HCT116 (cell line): ENCODE measurements around the gene ZNF165. TPM values are rescaled to one million over a fixed set of nuclear protein-coding genes. Genes with fewer than 3 reads are reported as not detected.

Source experiments
- ATAC-seq: fragments of 200-7000 bp; cut with Tn5 transposase; 2 replicates; pipeline ENCODE4 v1.9.1; 2020; ENCODE audit warnings: mild to moderate bottlenecking, moderate library complexity
- BruUV-seq: library from RNA; stranded (reverse); fragments of 400-500 nt; replicated peaks from 2 replicates; lab custom pipeline; 2021; lab: Mats Ljungman, UMichigan
- CTCF ChIA-PET: fragments of 300-600 bp; sonication (Branson Sonifier 250); formaldehyde crosslinking; loops from one replicate; lab custom pipeline; 2021; ENCODE audit warnings: antibody characterized with exemption; lab: Charles Lee
- POLR2A ChIA-PET: fragments of 300-600, 350-600 bp; sonication (Branson Sonifier 250); formaldehyde crosslinking; loops from one replicate; lab custom pipeline; 2021; ENCODE audit warnings: antibody characterized with exemption; lab: Charles Lee
- RAD21 ChIA-PET, 2 experiments: fragments of 300-600 bp; sonication (Branson Sonifier 250); formaldehyde crosslinking; loops; one replicate each; lab custom pipeline; 2023; ENCODE audit warnings: low total read pairs in 2 of 2; ENCODE audit not compliant: uncharacterized antibody in 2 of 2, unreplicated experiment in 2 of 2, low non-redundant PET in 1 of 2; lab: Charles Lee
- DNase-seq: peaks from one replicate; pipeline ENCODE4 v3.0.0-alpha.2; 2010; ENCODE audit warnings: low read depth, low spot score
- H2AFZ ChIP-seq: fragments of 200-600 bp; shearing (Covaris generic), sonication (generic); 2 replicates; pipeline ENCODE4 v1.6.1; 2017; ENCODE audit warnings: low read depth, mixed run types, mixed read lengths, antibody characterized with exemption, low read length; ENCODE audit not compliant: poor library complexity, severe bottlenecking
- H3K27ac ChIP-seq: 2 replicates; pipeline ENCODE4 v1.5.1; 2012; ENCODE audit warnings: low read depth, low read length
- H3K27me3 ChIP-seq: fragments of 200-600 bp; sonication (generic); 2 replicates; pipeline ENCODE4 v1.6.1; 2016; ENCODE audit warnings: mixed run types, low read length, mixed read lengths; ENCODE audit not compliant: insufficient read depth
- H3K36me3 ChIP-seq, 2 experiments: fragments of 200-500 bp in 1 of 2; fragments of 200-600 bp in 1 of 2; sonication (Bioruptor generic) in 1 of 2; sonication (generic) in 1 of 2; 2 replicates each; pipeline versions ENCODE4 v1.5.1 to v1.6.1; 2014 to 2016; ENCODE audit warnings: low read length in 2 of 2, inconsistent platforms in 1 of 2, mixed read lengths in 1 of 2, mixed run types in 1 of 2; ENCODE audit not compliant: insufficient read depth in 2 of 2, control insufficient read depth in 1 of 2
- H3K4me1 ChIP-seq, 2 experiments: fragments of 200-600 bp in 1 of 2; sonication (generic) in 1 of 2; 2 replicates each; pipeline versions ENCODE4 v1.5.1 to v1.6.1; 2012 to 2017; ENCODE audit warnings: low read length in 2 of 2, inconsistent platforms in 1 of 2, mild to moderate bottlenecking in 1 of 2, mixed read lengths in 1 of 2, mixed run types in 1 of 2, moderate library complexity in 1 of 2; ENCODE audit not compliant: insufficient read depth in 2 of 2, control insufficient read depth in 1 of 2
- H3K4me2 ChIP-seq: fragments of 200-600 bp; sonication (generic); 2 replicates; pipeline ENCODE4 v1.6.1; 2017; ENCODE audit warnings: mixed run types, low read length, mixed read lengths
- H3K4me3 ChIP-seq, 2 experiments: fragments of 200-600 bp in 1 of 2; sonication (generic) in 1 of 2; replicated peaks in 1 of 2; 2 replicates each; pipeline ENCODE4 v1.5.1; 2011 to 2016; ENCODE audit warnings: low read length in 2 of 2, control low read depth in 1 of 2, low read depth in 1 of 2, mild to moderate bottlenecking in 1 of 2, mixed read lengths in 1 of 2, mixed run types in 1 of 2
- H3K79me2 ChIP-seq: fragments of 200-600 bp; sonication (generic); 2 replicates; pipeline ENCODE4 v1.6.1; 2017; ENCODE audit warnings: mild to moderate bottlenecking, mixed run types, low read length, moderate library complexity, mixed read lengths; ENCODE audit not compliant: insufficient read depth
- H3K9ac ChIP-seq: fragments of 200-600 bp; sonication (generic); 2 replicates; pipeline ENCODE4 v1.6.1; 2016; ENCODE audit warnings: low read length, mixed read lengths
- H3K9me2 ChIP-seq: fragments of 200-600 bp; sonication (generic), shearing (Covaris generic); 2 replicates; pipeline ENCODE4 v1.6.1; 2017; ENCODE audit warnings: mixed run types, mild to moderate bottlenecking, moderate library complexity; ENCODE audit not compliant: insufficient read depth
- H3K9me3 ChIP-seq, 2 experiments: fragments of 200-500 bp in 1 of 2; fragments of 200-600 bp in 1 of 2; sonication (Bioruptor generic) in 1 of 2; sonication (generic) in 1 of 2; 2 replicates each; pipeline ENCODE4 v1.6.1; 2014 to 2017; ENCODE audit warnings: low read length in 2 of 2, mixed read lengths in 2 of 2, inconsistent platforms in 1 of 2, low read depth in 1 of 2, mild to moderate bottlenecking in 1 of 2, mixed run types in 1 of 2, moderate library complexity in 1 of 2; ENCODE audit not compliant: control insufficient read depth in 1 of 2, insufficient read depth in 1 of 2
- H4K20me1 ChIP-seq: fragments of 200-600 bp; sonication (generic), shearing (Covaris generic); 2 replicates; pipeline ENCODE4 v1.6.1; 2017; ENCODE audit warnings: mixed run types, mild to moderate bottlenecking, moderate library complexity; ENCODE audit not compliant: insufficient read depth
- CEBPB ChIP-seq: IDR thresholded peaks from 2 replicates; pipeline ENCODE4 v1.6.1; 2012; ENCODE audit warnings: low read depth
- EGR1 ChIP-seq: IDR thresholded peaks from 2 replicates; pipeline ENCODE4 v1.6.1; 2012; ENCODE audit warnings: low read depth
- RAD21 ChIP-seq: IDR thresholded peaks from 2 replicates; pipeline ENCODE4 v1.6.1; 2012; ENCODE audit warnings: low read depth, mild to moderate bottlenecking
- SP1 ChIP-seq: IDR thresholded peaks from 2 replicates; pipeline ENCODE4 v1.6.1; 2012; ENCODE audit warnings: low read depth
- TCF7L2 ChIP-seq: IDR thresholded peaks from 2 replicates; pipeline ENCODE4 v1.7.0; 2011; ENCODE audit warnings: borderline replicate concordance, inconsistent platforms; ENCODE audit not compliant: insufficient read depth, insufficient read length; ENCODE audit errors: extremely low read depth
- ZBTB33 ChIP-seq: IDR thresholded peaks from 2 replicates; pipeline ENCODE4 v1.6.1; 2011; ENCODE audit warnings: mild to moderate bottlenecking, low read length, moderate library complexity; ENCODE audit not compliant: insufficient replicate concordance; ENCODE audit errors: extremely low read depth
- ZFX ChIP-seq: fragments of 450-650 bp; IDR thresholded peaks from 2 replicates; pipeline ENCODE4 v1.6.1; 2017
- intact Hi-C: fragments of 100-400 bp; cut with micrococcal nuclease; formaldehyde crosslinking; loops from 2 replicates; pipeline ENCODE4 v1.10.0; 2022
- total RNA-seq: library from RNA; stranded (reverse); gene quantifications from one replicate; pipeline ENCODE4 v1.2.1, GENCODE V29; 2021; ENCODE audit not compliant: unreplicated experiment
- TF ChIP-seq, protein P1 (sequence below), 3 experiments: fragments of 200-600 bp in 1 of 3; sonication (generic) in 1 of 3; IDR thresholded peaks in 2 of 3; conservative IDR thresholded peaks in 1 of 3; 2 replicates each; pipeline ENCODE4 v1.5.1; 2012 to 2017; ENCODE audit warnings: low read depth in 2 of 3, low read length in 2 of 3, antibody characterized with exemption in 1 of 3, borderline replicate concordance in 1 of 3, control low read depth in 1 of 3, mild to moderate bottlenecking in 1 of 3, mixed read lengths in 1 of 3, mixed run types in 1 of 3, moderate library complexity in 1 of 3; ENCODE audit not compliant: insufficient read depth in 1 of 3

ZNF165 gene
- total RNA-seq, 1 experiment from 2014 or later, result 11.2 TPM

GRCh38 chr6:28137505-28137981 is 57.2 kb downstream of the ZNF165 start:
- TF ChIP-seq, protein P1, sequence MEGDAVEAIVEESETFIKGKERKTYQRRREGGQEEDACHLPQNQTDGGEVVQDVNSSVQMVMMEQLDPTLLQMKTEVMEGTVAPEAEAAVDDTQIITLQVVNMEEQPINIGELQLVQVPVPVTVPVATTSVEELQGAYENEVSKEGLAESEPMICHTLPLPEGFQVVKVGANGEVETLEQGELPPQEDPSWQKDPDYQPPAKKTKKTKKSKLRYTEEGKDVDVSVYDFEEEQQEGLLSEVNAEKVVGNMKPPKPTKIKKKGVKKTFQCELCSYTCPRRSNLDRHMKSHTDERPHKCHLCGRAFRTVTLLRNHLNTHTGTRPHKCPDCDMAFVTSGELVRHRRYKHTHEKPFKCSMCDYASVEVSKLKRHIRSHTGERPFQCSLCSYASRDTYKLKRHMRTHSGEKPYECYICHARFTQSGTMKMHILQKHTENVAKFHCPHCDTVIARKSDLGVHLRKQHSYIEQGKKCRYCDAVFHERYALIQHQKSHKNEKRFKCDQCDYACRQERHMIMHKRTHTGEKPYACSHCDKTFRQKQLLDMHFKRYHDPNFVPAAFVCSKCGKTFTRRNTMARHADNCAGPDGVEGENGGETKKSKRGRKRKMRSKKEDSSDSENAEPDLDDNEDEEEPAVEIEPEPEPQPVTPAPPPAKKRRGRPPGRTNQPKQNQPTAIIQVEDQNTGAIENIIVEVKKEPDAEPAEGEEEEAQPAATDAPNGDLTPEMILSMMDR (IDR thresholded peaks at IDR 0.05 in 2 of 3, conservative IDR thresholded peaks at IDR 0.05 in 1 of 3; ENCODE audit: borderline replicate concordance in 1 of 3, insufficient read depth in 1 of 3, low read depth in 2 of 3, low read length in 2 of 3), result no peak
- TF ChIP-seq EGR1 (no peak), TCF7L2 (no peak), SP1 (no peak), CEBPB (no peak), ZFX (no peak), RAD21 (no peak), ZBTB33 (no peak)
- no peaks in the 10 kb centered on the region for H4K20me1 ChIP-seq
- ATAC-seq (no peak), DNase-seq (no peak)
- H3K79me2 ChIP-seq, result peaks cover 49% of the 10 kb centered on the region
- no peaks in the 10 kb centered on the region for H3K9me2 ChIP-seq
- 0 out of 4 replicates have a peak, but pooled peaks cover 0 to 8% of the 10 kb centered on the region in 2 experiments for H3K36me3 ChIP-seq
- H3K27me3 ChIP-seq, result no peaks in the 10 kb centered on the region
- no peaks in the 10 kb centered on the region for H3K9me3 ChIP-seq
- no peak overlapping the region for H3K4me3 ChIP-seq
- BruUV-seq, result no TSS peak
- H2AFZ ChIP-seq, result no peak overlapping the region
- ChIA-PET CTCF (no interaction called here), POLR2A (interaction anchor here (1.2 kb wide), 1 partner anchor 13 kb away, joined by 4 read pairs; the partner anchor contains the start of gene ZSCAN16), RAD21 (no interaction called here)
- no peak overlapping the region for H3K9ac ChIP-seq
- peaks cover 10 to 20% of the 10 kb centered on the region in 2 experiments for H3K4me1 ChIP-seq
- peak overlapping the region; percentile 80; the same call in 1 of the 2 replicates for H3K4me2 ChIP-seq
- intact Hi-C loops, result no loop called here
- no peak overlapping the region for H3K27ac ChIP-seq

Other genes with a start within 250 kb of the ZNF165 start
- not detected for gene OR2B2, start 168.2 kb upstream of the ZNF165 start, total RNA-seq
- gene OR2B6, start 123.3 kb upstream of the ZNF165 start, total RNA-seq, result 0.25 TPM
- 5.0 TPM for gene ZSCAN16, start 44.0 kb downstream of the ZNF165 start, total RNA-seq
- gene ZKSCAN8, start 61.3 kb downstream of the ZNF165 start, total RNA-seq, result 20.7 TPM
- gene ZSCAN9, start 144.7 kb downstream of the ZNF165 start, total RNA-seq, result 10.8 TPM
- gene ZKSCAN4, start 171.7 kb downstream of the ZNF165 start, total RNA-seq, result 4.8 TPM
- gene NKAPL, start 178.7 kb downstream of the ZNF165 start, total RNA-seq, result not detected
- gene ZSCAN26, start 186.6 kb downstream of the ZNF165 start, total RNA-seq, result 10.3 TPM
- 3.6 TPM for gene PGBD1, start 201.0 kb downstream of the ZNF165 start, total RNA-seq